Retinal pigment epithelial cell (primary cell): ENCODE measurements around the gene HACD3.

Experiments used
- DNase-seq: peaks from one replicate; pipeline ENCODE4 v3.0.0-alpha.2; 2010; ENCODE audit warnings: low read depth
- H3K4me3 ChIP-seq: 2 replicates; pipeline ENCODE4 v1.5.1; 2011; ENCODE audit warnings: mild to moderate bottlenecking, low read length, control low read depth, moderate library complexity
- CTCF ChIP-seq: conservative IDR thresholded peaks from 2 replicates; pipeline ENCODE4 v1.5.1; 2011; ENCODE audit warnings: low read depth, low read length, control low read depth, inconsistent platforms

The HACD3 gene

GRCh38 chr15:65530318-65531111, at the start of gene HACD3:
Gene HACD3, plus strand, starts transcription at chr15:65530463. Its CDS starts 169 bp downstream, at chr15:65530632.
- DNase-seq, result no peak
- no peak for TF ChIP-seq CTCF
- peak within 1 kb of the TSS; percentile 72 for H3K4me3 ChIP-seq

GRCh38 chr15:65484876-65485275, 45.4 kb upstream of the HACD3 start:
- no peak overlapping the region for H3K4me3 ChIP-seq
- TF ChIP-seq CTCF, result no peak
- no peak for DNase-seq

GRCh38 chr15:65494076-65494475, 36.2 kb upstream of the HACD3 start:
- no peak for TF ChIP-seq CTCF
- no peak overlapping the region for H3K4me3 ChIP-seq
- no peak for DNase-seq

- H3K4me3 ChIP-seq, result no peak overlapping the region
- no peak for TF ChIP-seq CTCF
- DNase-seq, result no peak
These were observed 20.9 kb upstream of the HACD3 start for GRCh38 chr15:65509321-65509720.

- no peak overlapping the region for H3K4me3 ChIP-seq
- TF ChIP-seq CTCF, result no peak
- DNase-seq, result no peak
These were observed 18.1 kb upstream of the HACD3 start for GRCh38 chr15:65512189-65512588.

GRCh38 chr15:65512807-65513416, 17.4 kb upstream of the HACD3 start:
- TF ChIP-seq CTCF, result no peak
- H3K4me3 ChIP-seq, result no peak overlapping the region
- no peak for DNase-seq
